WERI-Rb-1 (cell line): ENCODE data around the gene N4BP2L2.
A peak's percentile ranks its signal among the peaks of the same experiment; 100 is the strongest.

Source experiments
- DNase-seq: peaks from one replicate; pipeline ENCODE4 v3.0.0-alpha.2; 2020
- H3K27ac ChIP-seq: fragments of 250-450 bp; sonication (Bioruptor Pico); 2 replicates; pipeline ENCODE4 v1.5.1; 2020; ENCODE audit warnings: mild to moderate bottlenecking, moderate library complexity
- H3K27me3 ChIP-seq: fragments of 250-450 bp; sonication (Bioruptor Pico); 2 replicates; pipeline ENCODE4 v1.5.1; 2021; ENCODE audit warnings: mild to moderate bottlenecking, low read depth, moderate library complexity; ENCODE audit not compliant: insufficient read depth, severe bottlenecking
- H3K36me3 ChIP-seq: fragments of 250-450 bp; sonication (Bioruptor Pico); 2 replicates; pipeline ENCODE4 v1.5.1; 2020; ENCODE audit warnings: mild to moderate bottlenecking, moderate library complexity
- H3K4me3 ChIP-seq: 2 replicates; pipeline ENCODE4 v1.5.1; 2011; ENCODE audit warnings: low read depth, mild to moderate bottlenecking, control low read depth, low read length
- H3K9me3 ChIP-seq: fragments of 250-450 bp; sonication (Bioruptor Pico); 2 replicates; pipeline ENCODE4 v1.5.1; 2021; ENCODE audit warnings: mild to moderate bottlenecking, moderate library complexity; ENCODE audit not compliant: severe bottlenecking
- CTCF ChIP-seq: IDR thresholded peaks from 2 replicates; pipeline ENCODE4 v1.5.1; 2011; ENCODE audit warnings: low read depth, mild to moderate bottlenecking, control low read depth, inconsistent platforms, low read length

N4BP2L2 gene

GRCh38 chr13:32430018-32430747 lies 108.4 kb downstream of the N4BP2L2 start:
- Histone ChIP-seq H3K27me3 (no peaks in the 10 kb centered on the region), H3K9me3 (no peaks in the 10 kb centered on the region), H3K36me3 (no peaks in the 10 kb centered on the region), H3K4me3 (no peak overlapping the region), H3K27ac (no peak overlapping the region)
- no peak for DNase-seq
- no peak for TF ChIP-seq CTCF

GRCh38 chr13:32429433-32429909 lies 109.1 kb downstream of the N4BP2L2 start:
- Histone ChIP-seq H3K36me3 (no peaks in the 10 kb centered on the region), H3K9me3 (no peaks in the 10 kb centered on the region), H3K4me3 (no peak overlapping the region), H3K27me3 (no peaks in the 10 kb centered on the region), H3K27ac (no peak overlapping the region)
- DNase-seq = no peak
- TF ChIP-seq CTCF = no peak

- no peak for DNase-seq
- no peak overlapping the region for H3K27ac ChIP-seq
- H3K4me3 ChIP-seq = peak overlapping the region; percentile 89
- H3K36me3 ChIP-seq = no peaks in the 10 kb centered on the region
- no peaks in the 10 kb centered on the region for H3K27me3 ChIP-seq
- TF ChIP-seq CTCF = no peak
- no peaks in the 10 kb centered on the region for H3K9me3 ChIP-seq
These were observed 109.8 kb downstream of the N4BP2L2 start for GRCh38 chr13:32428581-32429432.

DNA sequence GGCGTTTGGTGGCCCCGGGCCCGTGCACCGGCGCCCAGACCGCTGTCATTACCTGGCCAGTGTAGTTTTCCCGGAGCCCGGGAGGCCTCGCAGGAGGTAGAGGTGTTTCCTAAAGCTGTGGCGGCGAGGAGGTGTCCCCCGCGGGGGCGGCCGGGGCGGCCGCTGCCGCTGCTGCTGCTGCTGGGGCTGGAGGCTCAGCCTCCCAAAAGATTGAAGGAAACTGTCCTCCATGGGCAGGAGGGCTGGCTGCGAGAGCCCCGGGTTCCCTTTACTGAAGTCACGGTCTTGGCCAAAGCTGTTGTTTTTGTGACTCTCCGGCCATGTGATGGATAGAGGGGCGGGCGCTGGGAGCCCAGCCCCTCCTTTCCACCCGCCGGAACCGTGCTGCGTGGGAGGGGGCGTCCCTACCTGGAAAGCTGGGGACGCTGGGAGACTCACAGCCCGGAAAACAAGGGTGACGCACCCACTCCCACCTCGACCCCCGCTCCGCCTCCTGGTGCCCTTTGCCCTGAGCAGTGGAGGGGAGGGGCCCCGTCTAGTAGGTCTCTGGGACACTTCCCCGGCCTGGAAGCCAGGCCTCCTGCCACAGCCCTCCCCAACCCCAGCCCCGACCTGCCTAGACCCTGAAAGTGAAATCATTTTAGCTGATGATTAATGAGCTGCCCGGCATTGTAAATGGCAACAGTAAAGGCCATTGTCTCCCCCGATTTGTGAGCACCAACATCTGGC lies 110.6 kb downstream of the N4BP2L2 start, which contains the start of gene N4BP2L1:
Gene N4BP2L1 (minus strand): TSS at position 279 of the 729 bp plus-strand sequence. CDS start 48 bp downstream, at position 231.
- Histone ChIP-seq H3K4me3 (peak within 1 kb of the TSS; percentile 89), H3K27ac (peak within 1 kb of the TSS; percentile 47)
- DNase-seq = peak; percentile 51

More for the DNA sequence above, 110.6 kb downstream of the N4BP2L2 start, which contains the start of gene N4BP2L1:
- Histone ChIP-seq H3K27me3 (no peaks in the 10 kb centered on the region), H3K36me3 (no peaks in the 10 kb centered on the region), H3K9me3 (no peaks in the 10 kb centered on the region)
- no peak for TF ChIP-seq CTCF
